IMR-90 (cell line): Measurements from ENCODE around the gene HEPHL1. TPM values are rescaled to one million over a fixed set of nuclear protein-coding genes. Genes with fewer than 3 reads are reported as not detected.
A peak's percentile ranks its signal among the peaks of the same experiment; 100 is the strongest.

ENCODE experiments used
- ATAC-seq: fragments of 200-7000 bp; cut with Tn5 transposase; 2 replicates; pipeline ENCODE4 v1.9.1; 2020; ENCODE audit warnings: low read depth, mild to moderate bottlenecking, moderate library complexity
- BruUV-seq: library from RNA; stranded (reverse); fragments of 400-500 nt; replicated peaks from 2 replicates; lab custom pipeline; 2021; lab: Mats Ljungman, UMichigan
- CTCF ChIA-PET: fragments of 300-600 bp; formaldehyde crosslinking; extraction: SDS; loops from one replicate; lab custom pipeline; 2021; ENCODE audit warnings: antibody characterized with exemption; lab: Yijun Ruan, JAX
- POLR2A ChIA-PET: fragments of 300-600 bp; sonication (Branson Sonifier 250); formaldehyde crosslinking; loops from one replicate; lab custom pipeline; 2022; ENCODE audit warnings: antibody characterized with exemption; ENCODE audit not compliant: unreplicated experiment; lab: Charles Lee
- DNase-seq: peaks from one replicate; pipeline ENCODE4 v3.0.0; 2013
- H2AFZ ChIP-seq: replicated peaks from 2 replicates; pipeline ENCODE3; 2013; ENCODE audit warnings: low read length, mild to moderate bottlenecking; ENCODE audit not compliant: poor library complexity
- H2AK5ac ChIP-seq: 2 replicates; pipeline ENCODE4 v1.6.1; 2013; ENCODE audit warnings: low read depth, low read length, inconsistent platforms
- H2AK9ac ChIP-seq: replicated peaks from 2 replicates; pipeline ENCODE3; 2013; ENCODE audit warnings: mild to moderate bottlenecking, low read depth, low read length, moderate library complexity; ENCODE audit not compliant: poor library complexity
- H2BK120ac ChIP-seq: 2 replicates; pipeline ENCODE4 v1.6.1; 2013; ENCODE audit warnings: low read depth, low read length, inconsistent platforms
- H2BK15ac ChIP-seq: 3 replicates; pipeline ENCODE4 v1.6.1; 2013; ENCODE audit warnings: low read depth, low read length, inconsistent platforms
- H2BK20ac ChIP-seq: 2 replicates; pipeline ENCODE4 v1.6.1; 2013; ENCODE audit warnings: low read depth, mild to moderate bottlenecking, inconsistent platforms, low read length, moderate library complexity
- H2BK5ac ChIP-seq: 2 replicates; pipeline ENCODE4 v1.6.1; 2013; ENCODE audit warnings: mild to moderate bottlenecking, low read depth, low read length, inconsistent platforms; ENCODE audit not compliant: poor library complexity, severe bottlenecking
- H3K14ac ChIP-seq: replicated peaks from 2 replicates; pipeline ENCODE4 v1.6.1; 2013; ENCODE audit warnings: low read depth, low read length, inconsistent platforms
- H3K18ac ChIP-seq: 2 replicates; pipeline ENCODE4 v1.6.1; 2013; ENCODE audit warnings: low read depth, low read length, control low read depth
- H3K23ac ChIP-seq: 2 replicates; pipeline ENCODE4 v1.6.1; 2013; ENCODE audit warnings: low read depth, low read length, inconsistent platforms
- H3K27ac ChIP-seq: 2 replicates; pipeline ENCODE4 v1.5.1; 2013; ENCODE audit warnings: mild to moderate bottlenecking, control low read depth, low read length; ENCODE audit not compliant: insufficient read depth
- H3K27me3 ChIP-seq: 2 replicates; pipeline ENCODE4 v1.6.1; 2013; ENCODE audit warnings: low read length; ENCODE audit not compliant: control insufficient read depth, insufficient read depth
- H3K36me3 ChIP-seq: 2 replicates; pipeline ENCODE4 v1.6.1; 2013; ENCODE audit warnings: low read length, mixed read lengths; ENCODE audit not compliant: control insufficient read depth, insufficient read depth
- H3K4ac ChIP-seq: 2 replicates; pipeline ENCODE4 v1.6.1; 2013; ENCODE audit warnings: low read depth, low read length, inconsistent platforms
- H3K4me1 ChIP-seq: 2 replicates; pipeline ENCODE4 v1.6.1; 2013; ENCODE audit warnings: low read length, mixed read lengths; ENCODE audit not compliant: control insufficient read depth, insufficient read depth
- H3K4me2 ChIP-seq: 2 replicates; pipeline ENCODE4 v1.6.1; 2013; ENCODE audit warnings: low read depth, mild to moderate bottlenecking, control low read depth, low read length, moderate library complexity
- H3K4me3 ChIP-seq: 2 replicates; pipeline ENCODE4 v1.5.1; 2013; ENCODE audit warnings: low read depth, mild to moderate bottlenecking, control low read depth, low read length, moderate library complexity; ENCODE audit not compliant: insufficient read depth
- H3K56ac ChIP-seq: 2 replicates; pipeline ENCODE4 v1.6.1; 2013; ENCODE audit warnings: low read length, inconsistent platforms; ENCODE audit not compliant: insufficient read depth; ENCODE audit errors: extremely low read depth
- H3K79me1 ChIP-seq, 2 experiments: 2 replicates each; pipeline ENCODE4 v1.6.1; 2013; ENCODE audit warnings: low read length in 2 of 2, inconsistent platforms in 1 of 2, low read depth in 1 of 2
- H3K9ac ChIP-seq: 2 replicates; pipeline ENCODE4 v1.6.1; 2013; ENCODE audit warnings: low read depth, low read length, control low read depth
- H3K9me1 ChIP-seq: 2 replicates; pipeline ENCODE4 v1.6.1; 2013; ENCODE audit warnings: low read length, inconsistent platforms; ENCODE audit not compliant: insufficient read depth
- H3K9me3 ChIP-seq: 2 replicates; pipeline ENCODE4 v1.6.1; 2013; ENCODE audit warnings: low read length; ENCODE audit not compliant: control insufficient read depth, insufficient read depth
- H4K20me1 ChIP-seq: 2 replicates; pipeline ENCODE4 v1.6.1; 2013; ENCODE audit warnings: low read length, inconsistent platforms; ENCODE audit not compliant: insufficient read depth
- H4K5ac ChIP-seq: 2 replicates; pipeline ENCODE4 v1.6.1; 2013; ENCODE audit warnings: mild to moderate bottlenecking, low read depth, low read length, control low read depth
- H4K8ac ChIP-seq, 2 experiments: 2 replicates each; pipeline ENCODE4 v1.6.1; 2013; ENCODE audit warnings: low read depth in 2 of 2, low read length in 2 of 2, control low read depth in 1 of 2, inconsistent platforms in 1 of 2
- H4K91ac ChIP-seq: 2 replicates; pipeline ENCODE4 v1.6.1; 2013; ENCODE audit warnings: low read depth, low read length, inconsistent platforms; ENCODE audit not compliant: insufficient read depth
- BHLHE40 ChIP-seq: fragments of 150-350 bp; IDR thresholded peaks from 2 replicates; pipeline ENCODE4 v1.6.1; 2016; ENCODE audit warnings: mild to moderate bottlenecking, low read depth, low read length
- CEBPB ChIP-seq: IDR thresholded peaks from 2 replicates; pipeline ENCODE4 v1.6.1; 2012; ENCODE audit warnings: low read depth, low read length, improper control_type of control experiment
- CHD1 ChIP-seq: IDR thresholded peaks from 2 replicates; pipeline ENCODE4 v1.6.1; 2012; ENCODE audit warnings: low read depth, low read length, improper control_type of control experiment
- FOS ChIP-seq: fragments of 150-350 bp; IDR thresholded peaks from 2 replicates; pipeline ENCODE4 v1.6.1; 2016; ENCODE audit warnings: low read depth, low read length
- MAFK ChIP-seq: IDR thresholded peaks from 2 replicates; pipeline ENCODE4 v1.6.1; 2012; ENCODE audit warnings: low read depth, low read length, improper control_type of control experiment
- MAZ ChIP-seq: IDR thresholded peaks from 2 replicates; pipeline ENCODE4 v1.6.1; 2012; ENCODE audit warnings: low read depth, mild to moderate bottlenecking, low read length, improper control_type of control experiment, moderate library complexity, borderline replicate concordance
- MXI1 ChIP-seq: IDR thresholded peaks from 2 replicates; pipeline ENCODE4 v1.6.1; 2012; ENCODE audit warnings: low read depth, mild to moderate bottlenecking, low read length, moderate library complexity, borderline replicate concordance
- POLR2A ChIP-seq: IDR thresholded peaks from 2 replicates; pipeline ENCODE4 v1.6.1; 2012; ENCODE audit warnings: mild to moderate bottlenecking, low read depth, low read length
- RAD21 ChIP-seq: IDR thresholded peaks from 2 replicates; pipeline ENCODE4 v1.6.1; 2012; ENCODE audit warnings: low read length, improper control_type of control experiment
- RCOR1 ChIP-seq: IDR thresholded peaks from 2 replicates; pipeline ENCODE4 v1.6.1; 2012; ENCODE audit warnings: mild to moderate bottlenecking, low read length, improper control_type of control experiment; ENCODE audit not compliant: insufficient replicate concordance
- RFX5 ChIP-seq: IDR thresholded peaks from 2 replicates; pipeline ENCODE4 v1.8.0; 2012; ENCODE audit warnings: low read depth, mild to moderate bottlenecking, low read length, moderate library complexity
- SMC3 ChIP-seq: fragments of 150-350 bp; IDR thresholded peaks from 2 replicates; pipeline ENCODE4 v1.6.1; 2016; ENCODE audit warnings: low read depth, mild to moderate bottlenecking, antibody characterized with exemption, low read length, moderate library complexity
- WGBS, 2 experiments: methylation state at CpG; one replicate each; pipeline versions ENCODE4 v1.1.5 to v1.1.7; 2013; ENCODE audit warnings: missing lambda C conversion rate in 2 of 2; ENCODE audit not compliant: insufficient read length in 1 of 2; ENCODE audit errors: extremely low coverage in 2 of 2; 5-methylcytosine and 5-hydroxymethylcytosine counted together
- dilution Hi-C: fragments of 300-500 bp; cut with HindIII; formaldehyde crosslinking; loops from one replicate; pipeline ENCODE4 v1.14.3; 2018; ENCODE audit warnings: low sequenced_read_pairs; ENCODE audit not compliant: unreplicated experiment
- in situ Hi-C: fragments of 300-500 bp; cut with MboI; formaldehyde crosslinking; loops from 3 replicates; pipeline ENCODE4 v1.14.3; 2019; ENCODE audit warnings: low sequenced_read_pairs, inconsistent platforms, mixed read lengths
- intact Hi-C: fragments of 100-400 bp; cut with micrococcal nuclease; formaldehyde crosslinking; loops from 2 replicates; pipeline ENCODE4 v1.10.0; 2022
- polyA plus RNA-seq, 3 experiments: library from polyadenylated mRNA; depleted of rRNA; stranded (reverse); fragments of >200 nt; gene quantifications; 2 replicates each; pipeline ENCODE4 v1.2.3, GENCODE V29; 2012; ENCODE audit warnings: low replicate concordance in 1 of 3
- total RNA-seq: library from RNA; depleted of rRNA; stranded (reverse); fragments of >200 nt; gene quantifications from 2 replicates; pipeline ENCODE4 v1.2.3, GENCODE V29; 2012
- TF ChIP-seq, protein P1 (sequence below): fragments of 150-350 bp; IDR thresholded peaks from 2 replicates; pipeline ENCODE4 v1.6.1; 2016; ENCODE audit warnings: low read depth, mild to moderate bottlenecking, low read length, moderate library complexity, borderline replicate concordance
- TF ChIP-seq, protein P2 (sequence below): conservative IDR thresholded peaks from 2 replicates; pipeline ENCODE4 v1.5.1; 2012; ENCODE audit warnings: mild to moderate bottlenecking, low read depth, low read length, improper control_type of control experiment
- TF ChIP-seq, protein P3 (sequence below): fragments of 150-350 bp; IDR thresholded peaks from 2 replicates; pipeline ENCODE4 v1.6.1; 2017; ENCODE audit warnings: mild to moderate bottlenecking, antibody characterized with exemption, low read length, low read depth

HEPHL1 gene
- total and polyA plus RNA-seq, 2 of the 4 experiments (the other 2 are of a cell fraction), result under 0.01 to 0.02 TPM

DNA sequence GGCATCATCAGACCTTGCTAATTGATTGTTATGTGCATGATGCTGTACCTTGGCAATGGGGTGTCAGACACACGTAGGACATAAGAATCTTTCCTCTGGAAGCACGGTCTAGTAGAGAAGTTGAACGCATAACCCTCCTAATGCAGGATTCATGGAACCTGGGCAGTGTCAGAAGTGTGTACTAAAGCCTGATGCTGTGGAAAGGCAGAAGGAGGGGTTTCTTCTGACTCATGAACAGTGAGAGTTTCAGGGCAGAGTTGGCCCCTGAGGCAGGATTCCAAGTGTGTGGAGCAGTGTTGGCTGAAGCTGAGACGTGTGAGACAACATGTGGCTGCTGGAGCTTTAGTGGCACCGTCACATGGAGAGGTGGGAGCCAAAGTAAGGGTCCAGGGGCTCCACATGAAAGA is 111.0 kb downstream of the HEPHL1 start:
- in situ Hi-C loops, result loop anchor here (10.0 to 25.0 kb wide), 4 partner anchors 397 to 1120 kb away; partner anchors contain the start of gene AMOTL1
- H3K4me1 ChIP-seq, result peaks cover 31% of the 10 kb centered on the region
- no peaks in the 10 kb centered on the region for H3K27me3 ChIP-seq
- ChIA-PET CTCF (interaction anchor here (0.6 to 0.7 kb wide), 2 partner anchors 572 to 704 kb away, joined by 3 read pairs; no protein-coding TSS in a partner anchor), POLR2A (no interaction called here)
- DNase-seq (peak; percentile 94), ATAC-seq (peak; percentile 9)
- no peak overlapping the region for H2AFZ ChIP-seq
- H2BK5ac ChIP-seq, result peak overlapping the region; percentile 92
- peaks cover 13 to 73% of the 10 kb centered on the region in 2 experiments; a peak in 3 of 4 replicates for H3K79me1 ChIP-seq
- 0 out of 2 replicates have a peak overlapping the region, but pooled peaks have one; percentile 8 for H3K56ac ChIP-seq
- H2BK120ac ChIP-seq, result peak overlapping the region; percentile 79
- H3K9me3 ChIP-seq, result no peaks in the 10 kb centered on the region
- no peak overlapping the region for H3K4me3 ChIP-seq
- peaks cover 30% of the 10 kb centered on the region for H3K9me1 ChIP-seq
- peak overlapping the region; percentile 79 for H2BK20ac ChIP-seq
- peak overlapping the region; percentile 75 for H4K91ac ChIP-seq
- no TSS peak for BruUV-seq
- peak overlapping the region; percentile 83 for H3K14ac ChIP-seq
- H4K20me1 ChIP-seq, result peaks cover 33% of the 10 kb centered on the region
- H4K8ac ChIP-seq, result peak overlapping the region in 1 of 2 experiments; percentile 23; a peak in 2 of 4 replicates
- intact Hi-C loops, result loop anchor here (5.0 kb wide), 1 partner anchor 360 kb away; the partner anchor contains the start of genes ANKRD49 and MRE11
- dilution Hi-C loops, result no loop called here
- 11% methylated on average over 1 of the region's 5 CpGs; no CpG with 5 or more reads in 1 of the 2 experiments for WGBS, 2 experiments
- peak overlapping the region; percentile 38 for H3K27ac ChIP-seq
- H2BK15ac ChIP-seq, result peak overlapping the region; percentile 78; the same call in 1 of the 3 replicates
- H3K9ac ChIP-seq, result peak overlapping the region; percentile 2; the same call in 1 of the 2 replicates
- peak overlapping the region; percentile 92 for H3K4me2 ChIP-seq
- H2AK9ac ChIP-seq, result no peak overlapping the region
- H3K4ac ChIP-seq, result peak overlapping the region; percentile 77
- peak overlapping the region; percentile 94 for H2AK5ac ChIP-seq
- peak overlapping the region; percentile 67; the same call in 1 of the 2 replicates for H3K23ac ChIP-seq
- H4K5ac ChIP-seq, result peak overlapping the region; percentile 2; the same call in 1 of the 2 replicates
- H3K18ac ChIP-seq, result peak overlapping the region; percentile 56; the same call in 1 of the 2 replicates
- no peaks in the 10 kb centered on the region for H3K36me3 ChIP-seq
- TF ChIP-seq MXI1 (peak; percentile 81; the same call in 1 of the 2 replicates), FOS (peak; percentile 71), POLR2A (peak; percentile 64; the same call in 1 of the 2 replicates), MAZ (peak; percentile 30; the same call in 1 of the 2 replicates), CHD1 (no peak), MAFK (no peak), RAD21 (no peak), SMC3 (no peak), BHLHE40 (peak; percentile 42; the same call in 1 of the 2 replicates), CEBPB (no peak), RFX5 (no peak), RCOR1 (no peak)
- TF ChIP-seq, protein P1, sequence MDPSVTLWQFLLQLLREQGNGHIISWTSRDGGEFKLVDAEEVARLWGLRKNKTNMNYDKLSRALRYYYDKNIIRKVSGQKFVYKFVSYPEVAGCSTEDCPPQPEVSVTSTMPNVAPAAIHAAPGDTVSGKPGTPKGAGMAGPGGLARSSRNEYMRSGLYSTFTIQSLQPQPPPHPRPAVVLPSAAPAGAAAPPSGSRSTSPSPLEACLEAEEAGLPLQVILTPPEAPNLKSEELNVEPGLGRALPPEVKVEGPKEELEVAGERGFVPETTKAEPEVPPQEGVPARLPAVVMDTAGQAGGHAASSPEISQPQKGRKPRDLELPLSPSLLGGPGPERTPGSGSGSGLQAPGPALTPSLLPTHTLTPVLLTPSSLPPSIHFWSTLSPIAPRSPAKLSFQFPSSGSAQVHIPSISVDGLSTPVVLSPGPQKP, result no peak
- TF ChIP-seq, protein P2, sequence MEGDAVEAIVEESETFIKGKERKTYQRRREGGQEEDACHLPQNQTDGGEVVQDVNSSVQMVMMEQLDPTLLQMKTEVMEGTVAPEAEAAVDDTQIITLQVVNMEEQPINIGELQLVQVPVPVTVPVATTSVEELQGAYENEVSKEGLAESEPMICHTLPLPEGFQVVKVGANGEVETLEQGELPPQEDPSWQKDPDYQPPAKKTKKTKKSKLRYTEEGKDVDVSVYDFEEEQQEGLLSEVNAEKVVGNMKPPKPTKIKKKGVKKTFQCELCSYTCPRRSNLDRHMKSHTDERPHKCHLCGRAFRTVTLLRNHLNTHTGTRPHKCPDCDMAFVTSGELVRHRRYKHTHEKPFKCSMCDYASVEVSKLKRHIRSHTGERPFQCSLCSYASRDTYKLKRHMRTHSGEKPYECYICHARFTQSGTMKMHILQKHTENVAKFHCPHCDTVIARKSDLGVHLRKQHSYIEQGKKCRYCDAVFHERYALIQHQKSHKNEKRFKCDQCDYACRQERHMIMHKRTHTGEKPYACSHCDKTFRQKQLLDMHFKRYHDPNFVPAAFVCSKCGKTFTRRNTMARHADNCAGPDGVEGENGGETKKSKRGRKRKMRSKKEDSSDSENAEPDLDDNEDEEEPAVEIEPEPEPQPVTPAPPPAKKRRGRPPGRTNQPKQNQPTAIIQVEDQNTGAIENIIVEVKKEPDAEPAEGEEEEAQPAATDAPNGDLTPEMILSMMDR, result no peak
- TF ChIP-seq, protein P3, sequence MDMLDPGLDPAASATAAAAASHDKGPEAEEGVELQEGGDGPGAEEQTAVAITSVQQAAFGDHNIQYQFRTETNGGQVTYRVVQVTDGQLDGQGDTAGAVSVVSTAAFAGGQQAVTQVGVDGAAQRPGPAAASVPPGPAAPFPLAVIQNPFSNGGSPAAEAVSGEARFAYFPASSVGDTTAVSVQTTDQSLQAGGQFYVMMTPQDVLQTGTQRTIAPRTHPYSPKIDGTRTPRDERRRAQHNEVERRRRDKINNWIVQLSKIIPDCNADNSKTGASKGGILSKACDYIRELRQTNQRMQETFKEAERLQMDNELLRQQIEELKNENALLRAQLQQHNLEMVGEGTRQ, result peak; percentile 73
